Body of pancreas (tissue), 4 donors: ENCODE results near the gene PMP22. TPM values are rescaled to one million over a fixed set of nuclear protein-coding genes. Genes with fewer than 3 reads are reported as not detected.

Experiments
- ATAC-seq: fragments of 150-250 bp; one replicate; pipeline ENCODE4 v1.9.1; 2016
- DNase-seq, 4 donors: peaks; one replicate each; pipeline ENCODE4 v3.0.0-alpha.2; 2019
- H3K27ac ChIP-seq, 4 donors: fragments of 200-600 bp; sonication (generic); 1 replicate in 3 of 4; 2 replicates in 1 of 4; pipeline versions ENCODE4 v1.5.1 to v1.6.1; 2016 to 2019; ENCODE audit warnings: mild to moderate bottlenecking in 1 of 4, mixed read lengths in 1 of 4, moderate library complexity in 1 of 4
- H3K27me3 ChIP-seq, 2 donors: fragments of 200-600 bp; sonication (generic); one replicate each; pipeline ENCODE4 v1.6.0; 2016; ENCODE audit warnings: mild to moderate bottlenecking in 1 of 2
- H3K36me3 ChIP-seq, 2 donors: fragments of 200-600 bp; sonication (generic); replicated peaks in 1 of 2; 2 replicates each; pipeline ENCODE4 v1.5.1; 2016; ENCODE audit warnings: low read depth in 2 of 2; ENCODE audit not compliant: insufficient read depth in 1 of 2
- H3K4me1 ChIP-seq: fragments of 200-600 bp; sonication (generic); one replicate; pipeline ENCODE4 v1.6.0; 2016
- H3K4me3 ChIP-seq, 2 donors: fragments of 200-600 bp; sonication (generic); 1 replicate in 1 of 2; 2 replicates in 1 of 2; pipeline ENCODE4 v1.5.1; 2016 to 2019
- H3K9me3 ChIP-seq, 3 donors: fragments of 200-600 bp; sonication (generic); 1 replicate in 2 of 3; 2 replicates in 1 of 3; pipeline ENCODE4 v1.5.1; 2016
- POLR2A ChIP-seq, 3 donors: fragments of 450-650 bp; IDR thresholded peaks; one replicate each; pipeline ENCODE4 v1.6.1; 2016; ENCODE audit warnings: antibody characterized with exemption in 3 of 3, mild to moderate bottlenecking in 2 of 3
- WGBS, 2 donors: methylation state at CpG; one replicate each; pipeline ENCODE4 v1.1.5; 2017; 5-methylcytosine and 5-hydroxymethylcytosine counted together
- intact Hi-C: fragments of 100-400 bp; cut with DNase I; formaldehyde crosslinking; loops from one replicate; pipeline ENCODE4 v1.15.1; 2023
- microRNA-seq, 2 donors: library from miRNA; unstranded; fragments of <30 nt; microRNA quantifications; one replicate each; pipeline ENCODE4, GENCODE V29; 2016; ENCODE audit warnings: borderline number of aligned reads in 2 of 2, borderline replicate concordance in 2 of 2
- small RNA-seq: library from RNA; depleted of rRNA; stranded (forward); fragments of <200 nt; gene quantifications from one replicate; pipeline ENCODE3, GENCODE V24; 2016
- total RNA-seq, 2 donors: library from RNA; depleted of rRNA; stranded (reverse); fragments of >200 nt; gene quantifications; one replicate each; pipeline ENCODE4 v1.1.0, GENCODE V29; 2016
- TF ChIP-seq, protein P1 (sequence below), 7 experiments: fragments of 450-650 bp in 4 of 7; fragments of 200-600 bp in 3 of 7; sonication (generic) in 3 of 7; IDR thresholded peaks; one replicate each; pipeline ENCODE4 v1.5.1; 2016 to 2019; ENCODE audit warnings: antibody characterized with exemption in 7 of 7

Gene PMP22
- total RNA-seq, 2 donors from 2014 or later = 23.1 to 53.1 TPM

DNA sequence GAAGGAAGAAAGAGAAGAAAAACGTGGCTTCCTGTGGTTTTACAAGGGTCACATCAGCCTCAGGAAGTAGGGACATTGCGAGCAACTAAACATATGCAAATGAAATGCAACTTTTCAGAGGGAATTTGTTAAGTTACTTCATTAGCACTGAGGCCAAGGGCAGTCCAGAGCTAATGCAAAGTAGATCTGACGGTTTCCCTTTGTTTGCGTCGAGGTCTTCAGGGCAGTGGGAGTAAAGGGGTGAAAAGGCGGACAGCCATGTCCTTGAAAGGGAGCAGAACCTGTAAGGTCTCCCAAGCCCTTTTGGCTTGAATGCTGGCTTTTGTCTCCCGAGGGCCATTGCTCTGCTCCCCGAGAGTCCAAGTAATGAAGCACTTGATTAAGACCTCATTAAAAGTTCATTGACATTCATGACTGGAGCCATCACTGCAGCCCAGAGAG lies 85.0 kb downstream of the PMP22 start:
- Histone ChIP-seq H3K4me3 (no peak overlapping the region), H3K9me3 (no peaks in the 10 kb centered on the region), H3K4me1 (peaks cover 4% of the 10 kb centered on the region), H3K27me3 (no peaks in the 10 kb centered on the region), H3K36me3 (no peaks in the 10 kb centered on the region), H3K27ac (no peak overlapping the region)
- intact Hi-C loops = no loop called here
- ATAC-seq = no peak
- DNase-seq = no peak
- WGBS, 2 donors = 63 to 66% methylated on average over 8 of the region's 8 CpGs
- no peak for TF ChIP-seq POLR2A (IDR thresholded peaks at IDR 0.05)
- TF ChIP-seq, protein P1, sequence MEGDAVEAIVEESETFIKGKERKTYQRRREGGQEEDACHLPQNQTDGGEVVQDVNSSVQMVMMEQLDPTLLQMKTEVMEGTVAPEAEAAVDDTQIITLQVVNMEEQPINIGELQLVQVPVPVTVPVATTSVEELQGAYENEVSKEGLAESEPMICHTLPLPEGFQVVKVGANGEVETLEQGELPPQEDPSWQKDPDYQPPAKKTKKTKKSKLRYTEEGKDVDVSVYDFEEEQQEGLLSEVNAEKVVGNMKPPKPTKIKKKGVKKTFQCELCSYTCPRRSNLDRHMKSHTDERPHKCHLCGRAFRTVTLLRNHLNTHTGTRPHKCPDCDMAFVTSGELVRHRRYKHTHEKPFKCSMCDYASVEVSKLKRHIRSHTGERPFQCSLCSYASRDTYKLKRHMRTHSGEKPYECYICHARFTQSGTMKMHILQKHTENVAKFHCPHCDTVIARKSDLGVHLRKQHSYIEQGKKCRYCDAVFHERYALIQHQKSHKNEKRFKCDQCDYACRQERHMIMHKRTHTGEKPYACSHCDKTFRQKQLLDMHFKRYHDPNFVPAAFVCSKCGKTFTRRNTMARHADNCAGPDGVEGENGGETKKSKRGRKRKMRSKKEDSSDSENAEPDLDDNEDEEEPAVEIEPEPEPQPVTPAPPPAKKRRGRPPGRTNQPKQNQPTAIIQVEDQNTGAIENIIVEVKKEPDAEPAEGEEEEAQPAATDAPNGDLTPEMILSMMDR (IDR thresholded peaks at IDR 0.05) = no peak

Small RNAs within 50 kb of the gene (microRNA-seq; reads per million reads assigned to microRNA genes)
- 0 to 0.47 reads per million in 2 donors for gene MIR4731

Small RNAs within 50 kb of the gene (small RNA-seq; reads per million reads assigned to genes)
- gene MIR4731 = not detected
- not detected for gene RNU6-799P

Other genes starting within 250 kb of the PMP22 start
- gene TEKT3, start 76.3 kb upstream of the PMP22 start, total RNA-seq = not detected
- gene CDRT4, start 202.3 kb upstream of the PMP22 start, total RNA-seq = 10 to 100 TPM in 1 of 2 donors, 1 to 10 TPM in 1; 2.3 to 48.1 TPM